HuH-7 (cell line): ENCODE results near the gene ACOXL.
A peak's percentile ranks its signal among the peaks of the same experiment; 100 is the strongest.
"Not testable (repeated sequence)": the region's sequence is repeated elsewhere in the genome, so short reads cannot be mapped to it uniquely, and the experiment has no call there.

Experiments
- DNase-seq: peaks from one replicate; pipeline ENCODE4 v3.0.0; 2011; ENCODE audit warnings: low spot score

ACOXL gene

GRCh38 chr2:110829413-110830146, 97.2 kb downstream of the ACOXL start:
- no peak for DNase-seq

- DNase-seq: no peak
Measured at GRCh38 chr2:110832740-110833139, 100.4 kb downstream of the ACOXL start.

- no peak for DNase-seq
Measured at GRCh38 chr2:110834134-110834827, 101.9 kb downstream of the ACOXL start.

- DNase-seq: no peak
Measured at GRCh38 chr2:110836671-110837070, 104.3 kb downstream of the ACOXL start.

GRCh38 chr2:110837446-110838409, 105.4 kb downstream of the ACOXL start:
- DNase-seq: no peak

- DNase-seq: no peak
Measured at GRCh38 chr2:110838657-110839384, 106.4 kb downstream of the ACOXL start.

- no peak for DNase-seq
Measured at GRCh38 chr2:110840508-110840907, 108.1 kb downstream of the ACOXL start.

- no peak for DNase-seq
Measured at GRCh38 chr2:110842048-110842447, 109.7 kb downstream of the ACOXL start.

- no peak for DNase-seq
Measured at GRCh38 chr2:110843496-110843895, 111.1 kb downstream of the ACOXL start.

- no peak for DNase-seq
Measured at GRCh38 chr2:110843959-110844510, 111.7 kb downstream of the ACOXL start.

- DNase-seq: no peak
Measured at GRCh38 chr2:110847651-110848050, 115.3 kb downstream of the ACOXL start.

- DNase-seq: no peak
Measured at GRCh38 chr2:110848071-110848470, 115.7 kb downstream of the ACOXL start.

- DNase-seq: no peak
Measured at GRCh38 chr2:110848519-110849030, 116.2 kb downstream of the ACOXL start.

GRCh38 chr2:110851531-110851930, 119.2 kb downstream of the ACOXL start:
- no peak for DNase-seq

GRCh38 chr2:110852051-110852450, 119.7 kb downstream of the ACOXL start:
- DNase-seq: no peak

- no peak for DNase-seq
Measured at GRCh38 chr2:110852541-110853263, 120.3 kb downstream of the ACOXL start.

- DNase-seq: peak; percentile 39
Measured at GRCh38 chr2:110853516-110853915, 121.1 kb downstream of the ACOXL start.

GRCh38 chr2:110853948-110854347, 121.6 kb downstream of the ACOXL start:
- no peak for DNase-seq

- DNase-seq: peak; percentile 23
Measured at GRCh38 chr2:110854355-110855081, 122.1 kb downstream of the ACOXL start.

- DNase-seq: not testable (repeated sequence)
Measured at GRCh38 chr2:110855841-110856240, 123.5 kb downstream of the ACOXL start.
